Neural progenitor cell (in vitro differentiated cells): ENCODE measurements around the gene BCAT1. TPM values are rescaled to one million over a fixed set of nuclear protein-coding genes. Genes with fewer than 3 reads are reported as not detected.
"Not testable (repeated sequence)": the region's sequence is repeated elsewhere in the genome, so short reads cannot be mapped to it uniquely, and the experiment has no call there.

Experiments
- DNase-seq: peaks from one replicate; pipeline ENCODE4 v3.0.0-alpha.2; 2016; ENCODE audit warnings: low spot score
- H2AFZ ChIP-seq: fragments of 200-600 bp; sonication (generic); replicated peaks from 2 replicates; pipeline ENCODE4 v1.6.1; 2016; ENCODE audit warnings: antibody characterized with exemption
- H3F3A ChIP-seq: fragments of 200-600 bp; sonication (generic); 2 replicates; pipeline ENCODE4 v1.6.1; 2016; ENCODE audit warnings: antibody characterized with exemption, low read depth
- H3K27ac ChIP-seq: fragments of 200-600 bp; sonication (generic); 2 replicates; pipeline ENCODE4 v1.5.1; 2016; ENCODE audit warnings: mild to moderate bottlenecking
- H3K27me3 ChIP-seq: fragments of 200-600 bp; sonication (generic); 2 replicates; pipeline ENCODE4 v1.6.1; 2016; ENCODE audit warnings: mild to moderate bottlenecking, moderate library complexity
- H3K36me3 ChIP-seq: fragments of 200-600 bp; sonication (generic); 2 replicates; pipeline ENCODE4 v1.5.1; 2016
- H3K4me1 ChIP-seq: fragments of 200-600 bp; sonication (generic); 2 replicates; pipeline ENCODE4 v1.6.1; 2016; ENCODE audit warnings: mixed run types
- H3K4me2 ChIP-seq: fragments of 200-600 bp; sonication (generic); 2 replicates; pipeline ENCODE4 v1.6.1; 2016
- H3K4me3 ChIP-seq: fragments of 200-600 bp; sonication (generic); 2 replicates; pipeline ENCODE4 v1.5.1; 2016
- H3K79me2 ChIP-seq: fragments of 200-600 bp; sonication (generic); 2 replicates; pipeline ENCODE4 v1.6.1; 2016; ENCODE audit warnings: low read depth
- H3K9ac ChIP-seq: fragments of 200-600 bp; sonication (generic); 2 replicates; pipeline ENCODE4 v1.6.1; 2016
- H3K9me3 ChIP-seq: fragments of 200-600 bp; sonication (generic); 2 replicates; pipeline ENCODE4 v1.5.1; 2016; ENCODE audit warnings: low read depth
- H4K20me1 ChIP-seq: fragments of 200-600 bp; sonication (generic); 2 replicates; pipeline ENCODE4 v1.6.1; 2016; ENCODE audit warnings: low read depth
- H3K27ac Mint-ChIP-seq: 3 replicates; pipeline ENCODE4 v1.8.0; 2021; ENCODE audit warnings: mixed read lengths
- H3K27me3 Mint-ChIP-seq: 2 replicates; pipeline ENCODE4 v1.8.0; 2022; ENCODE audit warnings: low read depth, mild to moderate bottlenecking, inconsistent platforms, moderate library complexity, mixed read lengths; ENCODE audit not compliant: insufficient read depth
- H3K36me3 Mint-ChIP-seq: 3 replicates; pipeline ENCODE4 v1.8.0; 2021; ENCODE audit warnings: mixed read lengths
- H3K4me1 Mint-ChIP-seq: 3 replicates; pipeline ENCODE4 v1.8.0; 2021; ENCODE audit warnings: mixed read lengths
- H3K4me3 Mint-ChIP-seq: 3 replicates; pipeline ENCODE4 v1.8.0; 2021; ENCODE audit warnings: mild to moderate bottlenecking, moderate library complexity, mixed read lengths
- H3K9me3 Mint-ChIP-seq: 3 replicates; pipeline ENCODE4 v1.8.0; 2020; ENCODE audit warnings: mixed read lengths
- EZH2 ChIP-seq: fragments of 200-600 bp; sonication (generic); IDR thresholded peaks from 2 replicates; pipeline ENCODE4 v1.6.1; 2017; ENCODE audit warnings: antibody characterized with exemption, mild to moderate bottlenecking, moderate library complexity
- EZH2phosphoT487 ChIP-seq: fragments of 200-600 bp; sonication (generic); IDR thresholded peaks from 2 replicates; pipeline ENCODE4 v1.6.1; 2017; ENCODE audit warnings: antibody characterized with exemption
- total RNA-seq: library from RNA; depleted of rRNA; stranded (reverse); fragments of >200 nt; gene quantifications from 2 replicates; pipeline ENCODE4 v1.2.3, GENCODE V29; 2015; ENCODE audit warnings: low replicate concordance
- TF ChIP-seq, protein P1 (sequence below): fragments of 200-600 bp; sonication (generic); IDR thresholded peaks from 2 replicates; pipeline ENCODE4 v1.5.1; 2017; ENCODE audit warnings: antibody characterized with exemption, mild to moderate bottlenecking

The BCAT1 gene
- total RNA-seq, 1 donor from 2014 or later: 287 TPM

- no peaks in the 10 kb centered on the region for H3K4me1 Mint-ChIP-seq
- Histone ChIP-seq H3F3A (peaks cover 6% of the 10 kb centered on the region), H3K4me3 (no peak overlapping the region), H3K79me2 (no peaks in the 10 kb centered on the region), H2AFZ (no peak overlapping the region), H3K9ac (no peak overlapping the region), H3K27ac (no peak overlapping the region), H4K20me1 (no peaks in the 10 kb centered on the region), H3K36me3 (peaks cover 5% of the 10 kb centered on the region), H3K27me3 (no peaks in the 10 kb centered on the region), H3K4me2 (no peak overlapping the region), H3K9me3 (no peaks in the 10 kb centered on the region), H3K4me1 (no peaks in the 10 kb centered on the region)
- H3K4me3 Mint-ChIP-seq: no peak overlapping the region
- no peak overlapping the region for H3K27ac Mint-ChIP-seq
- H3K27me3 Mint-ChIP-seq: no peaks in the 10 kb centered on the region
- peaks cover 3% of the 10 kb centered on the region for H3K9me3 Mint-ChIP-seq
- DNase-seq: no peak
- TF ChIP-seq, protein P1, sequence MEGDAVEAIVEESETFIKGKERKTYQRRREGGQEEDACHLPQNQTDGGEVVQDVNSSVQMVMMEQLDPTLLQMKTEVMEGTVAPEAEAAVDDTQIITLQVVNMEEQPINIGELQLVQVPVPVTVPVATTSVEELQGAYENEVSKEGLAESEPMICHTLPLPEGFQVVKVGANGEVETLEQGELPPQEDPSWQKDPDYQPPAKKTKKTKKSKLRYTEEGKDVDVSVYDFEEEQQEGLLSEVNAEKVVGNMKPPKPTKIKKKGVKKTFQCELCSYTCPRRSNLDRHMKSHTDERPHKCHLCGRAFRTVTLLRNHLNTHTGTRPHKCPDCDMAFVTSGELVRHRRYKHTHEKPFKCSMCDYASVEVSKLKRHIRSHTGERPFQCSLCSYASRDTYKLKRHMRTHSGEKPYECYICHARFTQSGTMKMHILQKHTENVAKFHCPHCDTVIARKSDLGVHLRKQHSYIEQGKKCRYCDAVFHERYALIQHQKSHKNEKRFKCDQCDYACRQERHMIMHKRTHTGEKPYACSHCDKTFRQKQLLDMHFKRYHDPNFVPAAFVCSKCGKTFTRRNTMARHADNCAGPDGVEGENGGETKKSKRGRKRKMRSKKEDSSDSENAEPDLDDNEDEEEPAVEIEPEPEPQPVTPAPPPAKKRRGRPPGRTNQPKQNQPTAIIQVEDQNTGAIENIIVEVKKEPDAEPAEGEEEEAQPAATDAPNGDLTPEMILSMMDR: no peak
- H3K36me3 Mint-ChIP-seq: peaks cover 9% of the 10 kb centered on the region
Measured at GRCh38 chr12:24810378-24810777, 138.5 kb downstream of the BCAT1 start.

DNA sequence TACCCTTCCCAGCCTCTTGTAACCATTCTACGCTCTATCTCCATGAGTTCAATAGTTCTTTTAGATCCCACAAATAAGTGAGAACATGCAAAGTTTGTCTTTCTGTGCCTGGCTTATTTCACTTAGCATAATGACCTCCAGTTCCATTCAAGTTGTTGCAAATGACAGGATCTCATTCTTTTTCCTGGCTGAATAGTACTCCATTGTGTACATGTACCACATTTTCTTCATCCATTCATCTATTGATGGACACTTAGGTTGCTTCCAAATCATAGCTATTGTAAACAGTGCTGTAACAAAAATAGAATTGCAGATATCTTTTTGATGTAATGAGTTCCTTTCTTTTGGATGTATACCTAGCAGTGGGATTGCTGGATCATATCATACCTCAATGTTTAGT is 139.6 kb downstream of the BCAT1 start:
- H3F3A ChIP-seq, H3K79me2 ChIP-seq, H3K36me3 ChIP-seq, H3K4me3 Mint-ChIP-seq, H3K9ac ChIP-seq, H3K4me1 Mint-ChIP-seq, H3K27me3 ChIP-seq, H3K27me3 Mint-ChIP-seq, H3K4me2 ChIP-seq, H3K27ac Mint-ChIP-seq, H3K4me1 ChIP-seq, DNase-seq, H3K9me3 Mint-ChIP-seq, H3K9me3 ChIP-seq, H2AFZ ChIP-seq, H3K36me3 Mint-ChIP-seq, H3K27ac ChIP-seq, H3K4me3 ChIP-seq, H4K20me1 ChIP-seq: not testable (repeated sequence)

- no peaks in the 10 kb centered on the region for H3K4me1 ChIP-seq
- Mint-ChIP-seq H3K4me1 (no peaks in the 10 kb centered on the region), H3K27me3 (no peaks in the 10 kb centered on the region), H3K27ac (no peak overlapping the region), H3K4me3 (no peak overlapping the region), H3K36me3 (peaks cover 5% of the 10 kb centered on the region), H3K9me3 (peaks cover 7% of the 10 kb centered on the region)
- H3K27me3 ChIP-seq: no peaks in the 10 kb centered on the region
- peaks cover 6% of the 10 kb centered on the region for H3F3A ChIP-seq
- H3K79me2 ChIP-seq: no peaks in the 10 kb centered on the region
- H3K36me3 ChIP-seq: no peaks in the 10 kb centered on the region
- no peak overlapping the region for H3K9ac ChIP-seq
- no peak overlapping the region for H2AFZ ChIP-seq
- TF ChIP-seq EZH2phosphoT487: no peak
- no peak for TF ChIP-seq EZH2
- TF ChIP-seq, protein P1: no peak
- DNase-seq: no peak
- no peak overlapping the region for H3K4me3 ChIP-seq
- H4K20me1 ChIP-seq: no peaks in the 10 kb centered on the region
- no peak overlapping the region for H3K27ac ChIP-seq
- H3K4me2 ChIP-seq: no peak overlapping the region
- H3K9me3 ChIP-seq: no peaks in the 10 kb centered on the region
Measured at GRCh38 chr12:24808651-24809050, 140.2 kb downstream of the BCAT1 start.

- no peaks in the 10 kb centered on the region for H3K36me3 Mint-ChIP-seq
- no peak overlapping the region for H3K4me3 Mint-ChIP-seq
- Histone ChIP-seq H3K4me3 (no peak overlapping the region), H3K4me1 (no peaks in the 10 kb centered on the region), H3K9me3 (no peaks in the 10 kb centered on the region), H2AFZ (no peak overlapping the region), H3K9ac (no peak overlapping the region), H3K4me2 (no peak overlapping the region), H3F3A (peaks cover 6% of the 10 kb centered on the region), H3K27me3 (no peaks in the 10 kb centered on the region), H3K36me3 (no peaks in the 10 kb centered on the region), H3K27ac (no peak overlapping the region), H3K79me2 (no peaks in the 10 kb centered on the region), H4K20me1 (no peaks in the 10 kb centered on the region)
- H3K4me1 Mint-ChIP-seq: no peaks in the 10 kb centered on the region
- peaks cover 14% of the 10 kb centered on the region for H3K9me3 Mint-ChIP-seq
- H3K27me3 Mint-ChIP-seq: no peaks in the 10 kb centered on the region
- TF ChIP-seq EZH2phosphoT487: no peak
- TF ChIP-seq, protein P1: no peak
- no peak for TF ChIP-seq EZH2
- DNase-seq: no peak
- no peak overlapping the region for H3K27ac Mint-ChIP-seq
Measured at GRCh38 chr12:24806386-24806785, 142.5 kb downstream of the BCAT1 start.
